NCI-H2107 (cell line): ENCODE measurements around the gene DUS1L.
"Not testable (repeated sequence)": the region's sequence is repeated elsewhere in the genome, so short reads cannot be mapped to it uniquely, and the experiment has no call there.

ENCODE experiments used
- DNase-seq: peaks from one replicate; lab custom pipeline; 2025; lab: John Stamatoyannopoulos, UW

DUS1L gene

GRCh38 chr17:82039695-82040299, 25.8 kb downstream of the DUS1L start:
- no peak for DNase-seq

- DNase-seq, result not testable (repeated sequence)
These were observed 26.7 kb downstream of the DUS1L start for GRCh38 chr17:82038796-82039409.

GRCh38 chr17:82037889-82038195, 27.8 kb downstream of the DUS1L start:
- DNase-seq, result no peak

- DNase-seq, result peak; percentile 82
These were observed 28.3 kb downstream of the DUS1L start, which contains the start of gene DCXR for GRCh38 chr17:82037092-82037888. DCXR (minus strand) TSS chr17:82037697; CDS start chr17:82037682, 15 bp downstream.

- DNase-seq, result no peak
These were observed 28.9 kb downstream of the DUS1L start for GRCh38 chr17:82036634-82037091.

- DNase-seq, result no peak
These were observed 29.5 kb downstream of the DUS1L start for GRCh38 chr17:82035956-82036633.

- no peak for DNase-seq
These were observed 30.1 kb downstream of the DUS1L start for GRCh38 chr17:82035488-82035887.

GRCh38 chr17:82034371-82035011, 31.1 kb downstream of the DUS1L start:
- no peak for DNase-seq

GRCh38 chr17:82033359-82034085, 32.1 kb downstream of the DUS1L start:
- no peak for DNase-seq

- DNase-seq, result no peak
These were observed 33.5 kb downstream of the DUS1L start for GRCh38 chr17:82031885-82032627.

- DNase-seq, result no peak
These were observed 34.2 kb downstream of the DUS1L start, which contains the start of gene RAC3 for GRCh38 chr17:82031303-82031884. RAC3 (plus strand) TSS chr17:82031678; CDS start chr17:82031762, 84 bp downstream.

GRCh38 chr17:82030470-82031302, 34.9 kb downstream of the DUS1L start:
- peak; percentile 52 for DNase-seq

GRCh38 chr17:82029990-82030469, 35.6 kb downstream of the DUS1L start:
- no peak for DNase-seq

GRCh38 chr17:82029391-82029790, 36.2 kb downstream of the DUS1L start:
- DNase-seq, result no peak

GRCh38 chr17:82028966-82029365, 36.6 kb downstream of the DUS1L start:
- DNase-seq, result no peak

- no peak for DNase-seq
These were observed 37.4 kb downstream of the DUS1L start for GRCh38 chr17:82028246-82028645.

- DNase-seq, result no peak
These were observed 40.0 kb downstream of the DUS1L start for GRCh38 chr17:82025401-82026107.

GRCh38 chr17:82024859-82025258, 40.7 kb downstream of the DUS1L start:
- DNase-seq, result no peak
